HG03064 (cell line): Measurements from ENCODE around the gene SYT5.

Experiments used
- ATAC-seq: cut with Tn5 transposase; IDR thresholded peaks from one replicate; pipeline ENCODE4 v1.9.1; 2021; ENCODE audit warnings: low read depth; ENCODE audit not compliant: unreplicated experiment

SYT5 gene

GRCh38 chr19:55149078-55150003, 30.7 kb downstream of the SYT5 start, which contains the start of gene TNNT1:
TSS of gene TNNT1 (minus strand) at chr19:55149206. CDS start at chr19:55147157, 2,049 bp downstream.
- no peak for ATAC-seq

- ATAC-seq, result no peak
These were observed 32.4 kb downstream of the SYT5 start for GRCh38 chr19:55147545-55148251.

GRCh38 chr19:55146705-55147273, 33.3 kb downstream of the SYT5 start:
- no peak for ATAC-seq

GRCh38 chr19:55146078-55146704, 33.9 kb downstream of the SYT5 start:
- ATAC-seq, result no peak

- ATAC-seq, result no peak
These were observed 34.9 kb downstream of the SYT5 start for GRCh38 chr19:55145232-55145631.

GRCh38 chr19:55141696-55142095, 38.4 kb downstream of the SYT5 start:
- ATAC-seq, result no peak

- no peak for ATAC-seq
These were observed 42.2 kb downstream of the SYT5 start for GRCh38 chr19:55137915-55138314.

- ATAC-seq, result no peak
These were observed 43.5 kb downstream of the SYT5 start for GRCh38 chr19:55136399-55137102.

- ATAC-seq, result no peak
These were observed 45.4 kb downstream of the SYT5 start for GRCh38 chr19:55134736-55135135.

- ATAC-seq, result no peak
These were observed 46.2 kb downstream of the SYT5 start for GRCh38 chr19:55133639-55134444.

GRCh38 chr19:55132453-55133129, 47.5 kb downstream of the SYT5 start:
- ATAC-seq, result no peak

- no peak for ATAC-seq
These were observed 48.7 kb downstream of the SYT5 start for GRCh38 chr19:55131421-55131820.
